NCI-H2171 (cell line): ENCODE data around the gene DCAF4.
"Not testable (repeated sequence)": the region's sequence is repeated elsewhere in the genome, so short reads cannot be mapped to it uniquely, and the experiment has no call there.

Experiments used
- DNase-seq: peaks from one replicate; lab custom pipeline; 2025; lab: John Stamatoyannopoulos, UW

The DCAF4 gene

GRCh38 chr14:72970824-72971434 is 44.7 kb downstream of the DCAF4 start:
- no peak for DNase-seq

GRCh38 chr14:72974661-72975060 is 48.4 kb downstream of the DCAF4 start:
- DNase-seq = no peak

GRCh38 chr14:72975770-72976169 is 49.5 kb downstream of the DCAF4 start:
- no peak for DNase-seq

GRCh38 chr14:72978856-72979255 is 52.6 kb downstream of the DCAF4 start:
- DNase-seq = no peak

GRCh38 chr14:72980863-72981262 is 54.6 kb downstream of the DCAF4 start:
- DNase-seq = no peak

- DNase-seq = no peak
Observed at GRCh38 chr14:72982146-72982708, 56.0 kb downstream of the DCAF4 start.

GRCh38 chr14:72986214-72986613 is 60.0 kb downstream of the DCAF4 start:
- no peak for DNase-seq

GRCh38 chr14:72986857-72987256 is 60.6 kb downstream of the DCAF4 start:
- DNase-seq = no peak

- no peak for DNase-seq
Observed at GRCh38 chr14:72990171-72990570, 63.9 kb downstream of the DCAF4 start.

- no peak for DNase-seq
Observed at GRCh38 chr14:72996916-72997315, 70.7 kb downstream of the DCAF4 start.

- DNase-seq = no peak
Observed at GRCh38 chr14:72998252-72998903, 72.1 kb downstream of the DCAF4 start.

GRCh38 chr14:72999316-72999715 is 73.1 kb downstream of the DCAF4 start:
- DNase-seq = no peak

GRCh38 chr14:73000073-73000472 is 73.8 kb downstream of the DCAF4 start:
- no peak for DNase-seq

- no peak for DNase-seq
Observed at GRCh38 chr14:73003681-73004080, 77.4 kb downstream of the DCAF4 start.

GRCh38 chr14:73004641-73005040 is 78.4 kb downstream of the DCAF4 start:
- not testable (repeated sequence) for DNase-seq

GRCh38 chr14:73007835-73008234 is 81.6 kb downstream of the DCAF4 start:
- no peak for DNase-seq

GRCh38 chr14:73008501-73008900 is 82.2 kb downstream of the DCAF4 start:
- DNase-seq = no peak
